Ureter (tissue), 1 donor: ENCODE data around the gene IQCE. TPM values are rescaled to one million over a fixed set of nuclear protein-coding genes. Genes with fewer than 3 reads are reported as not detected.

ENCODE experiments used
- DNase-seq: peaks from one replicate; pipeline ENCODE4 v3.0.0-alpha.2; 2020; ENCODE audit warnings: low spot score
- total RNA-seq: library from RNA; stranded (reverse); gene quantifications from one replicate; pipeline ENCODE4 v1.2.4, GENCODE V29; 2023
- donor health status: DM: yes; HTN: yes; CAD: no.

IQCE gene
- total RNA-seq, 1 donor from 2014 or later = 23.0 TPM

DNA sequence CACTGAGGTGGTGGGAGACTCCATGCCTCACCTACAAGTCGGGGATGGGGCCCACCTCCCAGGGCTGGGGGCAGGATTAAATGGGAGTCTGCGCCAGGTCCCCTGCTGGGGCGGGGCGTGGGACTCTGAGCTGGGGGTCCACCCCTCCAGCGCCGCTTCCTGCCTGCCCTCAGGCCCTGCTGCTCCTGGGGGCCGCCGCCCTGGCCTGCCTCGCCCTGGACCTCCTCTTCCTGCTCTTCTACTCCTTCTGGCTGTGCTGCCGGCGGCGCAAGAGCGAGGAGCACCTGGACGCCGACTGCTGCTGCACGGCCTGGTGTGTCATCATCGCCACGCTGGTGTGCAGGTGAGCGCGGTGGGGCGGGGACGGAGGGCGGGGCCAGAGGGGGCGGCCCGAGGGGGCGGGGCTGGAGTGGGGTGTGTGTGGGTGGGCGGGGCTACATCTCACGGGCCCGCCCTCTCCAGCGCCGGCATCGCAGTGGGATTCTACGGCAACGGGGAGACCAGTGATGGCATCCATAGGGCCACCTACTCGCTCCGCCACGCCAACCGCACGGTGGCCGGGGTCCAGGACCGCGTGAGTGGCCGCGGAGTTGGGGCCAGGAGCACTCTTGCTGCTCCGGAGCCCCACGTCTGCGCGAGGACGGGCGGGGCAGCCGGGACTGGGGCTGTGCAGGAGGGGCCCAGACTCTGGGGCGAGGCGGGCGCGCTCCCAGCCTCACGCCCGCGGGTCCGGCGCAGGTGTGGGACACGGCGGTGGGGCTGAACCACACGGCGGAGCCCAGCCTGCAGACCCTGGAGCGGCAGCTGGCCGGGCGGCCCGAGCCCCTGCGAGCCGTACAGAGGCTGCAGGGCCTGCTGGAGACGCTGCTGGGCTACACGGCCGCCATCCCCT lies 88.1 kb downstream of the IQCE start:
- no peak for DNase-seq

DNA sequence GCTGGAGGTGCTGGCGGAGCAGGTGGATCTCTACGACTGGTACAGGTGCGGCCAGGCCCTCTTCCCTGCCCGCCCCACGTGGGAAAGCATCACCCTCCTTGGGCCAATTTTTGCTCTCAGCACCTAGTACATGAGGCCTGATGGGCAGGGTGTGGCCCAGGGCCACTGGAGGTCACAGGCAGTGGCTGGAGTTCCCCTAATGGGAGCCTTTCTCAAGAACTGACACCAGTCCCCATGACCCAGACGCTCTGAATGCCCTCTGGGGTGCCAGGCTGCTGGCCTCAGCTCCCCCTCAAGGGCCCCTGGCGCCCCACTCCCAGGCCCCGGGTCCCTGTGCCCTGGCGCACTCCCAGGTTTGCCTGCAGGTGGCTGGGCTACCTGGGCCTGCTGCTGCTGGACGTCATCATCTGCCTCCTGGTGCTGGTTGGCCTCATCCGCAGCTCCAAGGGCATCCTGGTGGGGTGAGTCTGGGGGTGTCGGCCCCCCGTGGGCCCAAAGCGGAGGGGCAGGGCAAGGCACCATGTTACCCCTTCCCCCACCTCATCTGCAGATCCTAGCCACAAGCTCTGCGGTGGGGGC lies 88.9 kb downstream of the IQCE start:
- DNase-seq = no peak

DNA sequence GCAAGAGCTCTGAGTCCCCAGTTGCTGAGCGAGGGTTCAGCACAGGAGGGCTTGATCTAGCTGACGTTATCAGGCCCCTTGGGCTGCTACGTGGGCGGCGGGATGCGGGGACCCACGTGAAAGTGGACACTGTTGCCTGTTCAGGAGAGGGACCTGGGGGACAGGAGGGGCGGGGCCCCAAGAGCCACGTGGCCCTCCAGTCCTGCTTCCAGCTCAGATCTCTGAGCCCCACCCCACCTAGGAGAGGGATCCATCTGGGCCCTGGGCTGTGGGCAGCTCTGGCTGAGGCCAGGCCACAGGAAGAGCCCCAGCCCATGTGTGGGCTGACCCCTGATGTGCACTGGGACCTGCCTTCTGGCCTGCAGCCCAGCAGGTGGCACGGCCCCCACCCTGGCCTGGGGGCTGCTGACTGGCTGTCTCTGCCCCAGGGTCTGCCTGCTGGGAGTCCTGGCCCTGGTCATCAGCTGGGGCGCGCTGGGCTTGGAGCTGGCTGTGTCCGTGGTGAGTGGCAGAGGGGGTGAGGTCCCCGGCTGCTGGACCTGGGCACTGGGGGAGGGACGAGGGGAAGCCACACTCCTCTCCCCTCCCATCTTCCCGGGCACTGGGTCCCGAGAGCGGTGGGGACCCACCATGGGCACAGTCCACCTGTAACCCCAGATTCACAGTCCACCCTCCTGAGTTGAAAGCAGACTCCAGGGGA lies 90.5 kb downstream of the IQCE start:
- DNase-seq = no peak

DNA sequence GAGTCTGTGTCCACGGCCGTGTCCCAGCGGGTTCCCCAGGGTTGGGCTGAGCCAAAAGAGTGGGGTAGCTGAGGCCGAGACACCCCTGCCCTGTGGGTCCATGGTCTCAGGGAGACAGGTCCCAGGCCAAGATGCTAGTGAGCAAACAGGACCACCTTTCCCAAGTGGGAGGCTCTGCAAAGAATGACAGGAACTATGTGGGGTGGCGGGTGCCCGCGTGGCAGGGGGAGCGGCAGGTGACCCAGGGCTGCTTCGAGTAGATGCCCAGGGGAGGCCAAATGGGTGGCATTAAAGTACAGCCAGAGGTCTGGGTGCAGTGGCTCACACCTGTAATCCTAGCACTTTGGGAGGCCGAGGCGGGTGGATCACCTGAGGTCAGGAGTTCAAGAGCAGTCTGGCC lies 91.2 kb downstream of the IQCE start:
- no peak for DNase-seq

DNA sequence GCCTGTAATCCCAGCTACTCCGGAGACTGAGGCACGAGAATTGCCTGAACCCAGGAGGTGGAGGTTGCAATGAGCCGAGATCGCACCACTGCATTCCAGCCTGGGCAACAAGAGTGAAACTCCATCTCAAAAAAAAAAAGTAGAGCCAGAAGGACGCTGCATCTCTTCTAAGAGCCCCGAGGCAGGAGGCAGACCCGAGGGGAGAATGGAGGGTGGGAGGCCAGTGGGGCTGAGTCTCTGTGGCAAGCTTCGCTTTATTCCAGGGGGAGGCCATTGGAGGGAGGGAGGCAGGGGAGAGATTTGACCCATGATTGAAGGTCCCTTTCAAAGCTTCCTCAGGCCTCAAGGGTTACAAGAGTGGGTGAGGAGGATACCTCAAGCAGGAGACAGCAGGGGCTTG lies 91.7 kb downstream of the IQCE start:
- no peak for DNase-seq

DNA sequence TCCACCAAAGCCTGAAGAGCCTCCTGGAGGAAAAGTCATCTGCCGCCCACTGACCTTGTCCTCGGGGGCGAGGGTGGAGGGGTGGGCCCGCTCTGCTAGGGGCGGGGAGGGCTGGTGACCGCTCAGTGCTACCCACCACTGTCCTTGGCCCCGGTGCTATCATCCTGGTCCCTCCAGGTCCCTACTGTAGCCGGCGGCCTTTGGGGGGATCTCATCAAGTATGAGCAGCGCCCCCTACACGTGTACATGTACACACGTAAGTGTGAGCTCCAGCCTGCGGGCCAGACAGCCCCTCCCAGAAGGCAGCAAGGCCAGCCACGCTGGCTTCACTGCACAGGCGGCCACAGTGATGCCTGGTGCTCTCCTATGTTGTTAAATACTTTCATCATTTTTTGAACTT lies 92.6 kb downstream of the IQCE start:
- no peak for DNase-seq

DNA sequence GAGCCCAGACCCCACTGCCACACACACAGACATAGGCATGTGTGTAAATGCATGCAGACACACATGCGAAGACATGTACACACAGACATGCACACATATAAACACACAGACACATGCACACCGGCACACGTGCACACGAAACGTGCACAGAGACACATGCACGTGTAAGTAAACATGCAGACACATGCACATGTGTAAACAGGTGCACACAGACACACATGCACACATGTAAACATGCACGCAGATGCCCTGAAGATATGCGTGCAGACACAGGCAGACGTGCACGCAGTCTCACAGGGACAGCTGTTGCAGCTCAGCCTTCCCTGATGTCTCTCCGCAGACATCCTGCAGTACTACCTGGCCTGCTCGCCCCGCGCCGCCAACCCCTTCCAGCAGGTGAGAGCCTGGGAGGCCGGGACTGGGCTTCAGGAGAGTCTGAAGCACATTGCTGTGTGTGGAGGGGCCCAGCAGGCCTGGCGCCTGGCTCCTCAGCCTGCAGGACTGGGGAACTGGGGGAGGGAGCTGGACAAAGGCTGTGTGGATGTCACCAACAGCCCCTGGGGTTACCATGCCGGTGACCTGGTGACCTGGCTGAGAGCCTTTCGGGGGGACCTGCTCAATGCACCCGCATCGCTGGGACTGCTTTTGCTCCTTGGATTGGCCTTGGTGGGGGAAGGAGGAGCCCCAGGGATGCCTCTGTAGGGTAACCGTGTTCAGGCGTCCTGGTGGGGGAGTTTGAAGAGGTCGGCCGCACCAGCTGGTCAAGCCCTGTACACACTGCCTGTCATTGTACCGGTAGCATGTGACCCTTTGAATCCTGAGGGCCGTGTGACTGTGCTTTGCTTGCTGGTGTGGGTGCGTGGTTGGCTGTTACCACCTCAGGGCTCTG lies 93.3 kb downstream of the IQCE start:
- DNase-seq = no peak

DNA sequence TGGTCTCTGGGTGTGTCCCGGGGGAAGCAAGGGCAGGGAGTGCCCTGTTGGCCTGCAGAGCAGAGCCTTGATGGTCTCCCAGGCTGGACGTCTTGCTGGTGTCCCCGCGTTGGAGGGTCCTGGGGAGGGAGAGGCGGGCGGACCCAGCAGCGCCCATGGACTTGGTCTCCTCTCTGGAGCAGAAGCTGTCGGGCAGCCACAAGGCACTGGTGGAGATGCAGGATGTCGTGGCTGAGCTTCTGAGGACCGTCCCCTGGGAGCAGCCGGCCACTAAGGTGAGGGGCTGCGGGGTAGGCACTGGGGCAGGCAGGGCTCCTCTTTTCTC lies 93.9 kb downstream of the IQCE start:
- DNase-seq = no peak

DNA sequence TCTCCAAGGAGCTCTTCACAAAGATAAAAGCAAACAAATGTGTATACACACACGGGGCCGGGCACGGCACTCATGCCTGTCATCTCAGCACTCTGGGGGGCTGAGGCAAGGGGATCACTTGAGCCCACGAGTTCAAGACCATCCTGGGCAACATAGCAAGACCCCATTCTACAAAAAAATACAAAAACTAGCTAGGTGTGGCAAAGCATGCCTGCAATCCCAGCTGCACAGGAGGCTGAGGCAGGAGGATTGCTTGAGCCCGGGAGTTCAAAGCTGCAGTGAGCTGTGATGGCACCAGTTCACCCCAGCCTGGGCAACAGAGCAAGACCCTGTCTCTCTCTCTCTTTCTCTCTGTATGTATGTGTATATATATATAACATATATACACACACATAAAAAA lies 95.3 kb downstream of the IQCE start:
- DNase-seq = no peak

DNA sequence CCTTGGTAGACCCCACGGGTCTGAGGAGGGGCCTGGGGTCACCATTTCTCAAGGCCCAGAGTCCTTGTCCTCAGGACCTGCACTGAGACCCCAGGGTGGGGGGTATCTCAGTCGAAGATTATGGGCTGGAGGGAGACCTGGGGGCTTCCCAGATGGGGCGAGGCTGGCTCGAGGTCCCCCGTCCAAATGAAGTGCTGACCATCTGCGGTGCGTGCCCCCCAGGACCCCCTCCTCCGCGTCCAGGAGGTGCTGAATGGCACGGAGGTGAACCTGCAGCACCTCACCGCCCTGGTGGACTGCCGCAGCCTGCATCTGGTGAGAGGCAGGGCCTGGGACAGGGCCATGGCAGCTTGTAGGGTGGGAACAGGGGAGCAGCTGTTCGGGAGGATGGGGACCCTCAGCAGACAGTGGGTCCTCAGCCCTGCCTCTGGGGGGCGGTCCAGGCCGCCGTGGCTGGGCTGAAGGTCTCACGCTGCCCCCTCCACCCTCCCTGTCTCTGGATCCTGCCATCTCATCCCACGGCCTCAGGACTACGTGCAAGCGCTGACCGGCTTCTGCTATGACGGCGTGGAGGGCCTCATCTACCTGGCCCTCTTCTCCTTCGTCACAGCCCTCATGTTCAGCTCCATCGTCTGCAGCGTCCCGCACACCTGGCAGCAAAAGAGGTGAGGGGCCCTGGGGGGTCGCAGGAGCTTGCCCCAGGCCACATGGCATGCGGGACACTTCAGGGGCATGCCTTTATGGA lies 97.3 kb downstream of the IQCE start:
- no peak for DNase-seq

DNA sequence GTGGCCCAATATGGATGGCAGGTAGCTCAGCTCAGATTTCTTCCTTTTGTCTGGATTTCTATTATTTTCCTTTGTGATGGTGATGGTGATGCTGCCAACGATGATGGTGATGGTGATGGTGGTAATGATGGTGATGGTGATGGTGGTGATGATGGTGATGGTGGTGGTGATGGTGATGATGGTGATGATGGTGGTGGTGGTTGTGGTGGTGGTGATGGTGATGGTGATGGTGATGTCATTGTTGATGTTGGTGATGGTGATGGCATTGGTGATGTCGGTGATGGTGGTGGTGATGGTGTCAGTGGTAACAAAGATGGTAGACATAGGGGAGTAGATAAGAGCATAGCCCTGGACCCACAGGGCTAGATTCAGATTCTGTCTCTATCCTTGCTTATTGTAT lies 98.4 kb downstream of the IQCE start:
- DNase-seq = no peak

DNA sequence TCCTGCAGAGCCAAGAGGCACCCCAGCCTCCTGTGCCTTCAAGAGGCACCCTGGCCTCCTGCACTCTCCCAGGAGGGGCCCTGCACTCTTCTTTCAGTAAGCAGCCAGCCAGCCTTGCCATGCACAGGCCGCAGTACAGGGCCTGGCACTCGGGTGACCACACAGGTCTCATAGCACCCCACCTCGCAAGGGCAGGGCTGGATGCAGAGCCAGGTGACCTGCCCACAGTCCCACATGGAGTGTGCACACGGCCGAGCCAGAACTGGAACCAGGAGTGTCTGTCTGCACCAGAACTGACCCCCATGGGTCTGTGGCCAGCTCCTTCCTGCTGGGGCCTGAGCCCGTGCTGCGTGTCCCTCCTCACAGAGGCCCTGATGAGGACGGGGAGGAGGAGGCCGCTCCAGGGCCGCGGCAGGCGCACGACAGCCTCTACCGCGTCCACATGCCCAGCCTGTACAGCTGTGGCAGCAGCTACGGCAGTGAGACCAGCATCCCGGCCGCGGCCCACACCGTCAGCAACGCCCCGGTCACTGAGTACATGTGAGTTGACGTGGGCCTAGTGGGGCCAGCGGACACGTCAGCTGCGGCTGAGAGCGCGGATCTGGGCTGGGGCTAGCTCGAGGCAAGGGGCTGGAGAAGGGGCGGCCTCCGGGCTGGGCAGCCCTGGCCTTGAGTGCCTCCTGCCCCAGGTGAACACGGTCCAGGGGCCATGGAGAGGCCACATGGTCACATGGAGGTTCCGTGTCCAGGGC lies 99.3 kb downstream of the IQCE start:
- DNase-seq = no peak

DNA sequence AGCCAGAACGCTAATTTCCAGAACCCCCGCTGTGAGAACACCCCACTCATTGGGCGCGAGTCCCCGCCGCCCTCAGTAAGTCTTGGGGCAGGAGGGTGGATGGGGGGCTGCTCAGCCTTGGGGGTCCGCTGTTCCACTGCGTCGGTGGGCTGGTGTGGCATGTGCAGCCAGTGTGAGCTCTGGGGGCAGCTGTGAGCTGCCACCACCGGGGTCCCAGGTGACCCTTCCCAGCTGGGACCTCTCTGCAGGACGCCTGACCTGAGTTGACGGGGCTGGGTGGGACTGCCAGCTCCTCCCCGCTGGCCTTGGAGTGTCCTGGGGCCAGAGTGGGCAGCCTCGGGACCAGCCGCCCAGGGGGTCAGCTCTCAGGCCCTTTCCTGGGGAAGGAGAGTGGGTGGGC lies 100.2 kb downstream of the IQCE start:
- no peak for DNase-seq

DNA sequence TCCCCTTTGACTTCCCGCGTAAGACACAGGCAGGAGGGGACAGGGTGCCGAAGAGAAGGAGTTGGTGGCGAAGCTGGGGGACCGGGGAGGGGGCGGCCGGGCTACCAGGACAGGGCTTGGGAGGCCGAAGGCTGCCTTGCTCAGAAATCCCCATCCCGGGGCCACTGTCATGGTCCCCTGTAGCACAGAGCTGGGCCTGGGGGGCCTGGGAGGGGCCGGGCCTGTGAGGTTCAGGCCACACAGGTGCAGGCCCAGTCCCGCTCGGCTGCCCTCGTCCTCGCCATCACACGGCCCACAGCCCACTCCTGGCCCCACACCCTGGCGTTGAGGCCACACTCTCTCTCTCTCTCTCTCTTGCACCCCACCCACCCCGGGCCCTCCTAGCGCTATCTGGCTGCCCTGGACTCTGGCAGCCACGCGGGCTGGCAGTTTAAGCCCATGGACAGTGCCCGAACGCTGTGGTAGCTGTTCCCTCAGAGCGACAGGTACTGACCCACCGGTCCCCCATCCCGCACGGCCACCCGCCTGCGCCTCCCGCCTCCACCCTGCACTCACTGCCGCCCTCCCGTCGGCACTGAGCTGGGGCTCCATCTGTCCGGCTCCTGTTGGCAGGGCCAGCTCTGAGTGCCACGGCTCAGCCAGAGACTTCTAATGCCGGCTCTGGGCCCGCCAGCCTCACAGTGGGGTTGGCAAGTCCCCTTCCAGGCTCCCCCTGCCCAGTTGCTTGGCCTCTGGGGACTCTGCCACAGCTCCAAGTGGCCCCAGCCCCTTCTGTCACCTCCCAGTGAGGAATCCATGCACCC lies 101.0 kb downstream of the IQCE start:
- DNase-seq = no peak

DNA sequence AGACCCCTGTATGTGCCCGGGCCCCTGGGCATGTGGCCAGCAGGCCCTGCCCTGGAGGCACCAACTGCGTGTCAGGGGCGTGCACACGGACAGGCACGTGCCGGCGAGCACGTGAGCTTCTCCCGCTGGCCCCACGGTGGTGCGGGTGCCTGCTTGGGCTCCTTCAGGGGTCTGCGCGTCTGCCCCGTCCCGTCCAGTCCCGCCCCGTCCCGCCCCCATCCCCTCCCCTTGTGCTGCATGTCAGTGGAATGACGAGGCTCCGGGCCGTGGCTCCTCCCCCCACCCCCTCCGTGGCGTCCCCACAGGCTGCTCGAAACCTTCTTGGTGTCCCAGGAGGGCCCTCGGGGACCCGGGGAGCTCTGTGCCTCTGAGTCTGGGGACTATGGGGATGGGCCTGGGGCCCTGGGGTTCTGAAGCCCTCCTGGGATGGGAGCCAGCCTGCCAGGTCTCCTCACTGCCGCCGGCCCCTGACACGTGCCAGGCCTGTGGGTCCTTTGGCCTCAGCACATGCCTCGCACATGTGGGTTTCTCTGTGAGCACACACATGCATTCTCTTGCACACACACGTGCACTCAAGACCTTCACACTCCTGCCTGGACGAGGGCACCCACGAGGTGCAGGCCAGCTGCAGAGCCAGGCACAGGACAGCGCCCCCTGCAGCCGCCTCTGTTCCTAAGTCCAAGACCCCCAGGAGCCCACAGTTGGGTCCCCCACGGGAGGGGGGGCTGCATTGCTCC lies 101.7 kb downstream of the IQCE start:
- DNase-seq = no peak

DNA sequence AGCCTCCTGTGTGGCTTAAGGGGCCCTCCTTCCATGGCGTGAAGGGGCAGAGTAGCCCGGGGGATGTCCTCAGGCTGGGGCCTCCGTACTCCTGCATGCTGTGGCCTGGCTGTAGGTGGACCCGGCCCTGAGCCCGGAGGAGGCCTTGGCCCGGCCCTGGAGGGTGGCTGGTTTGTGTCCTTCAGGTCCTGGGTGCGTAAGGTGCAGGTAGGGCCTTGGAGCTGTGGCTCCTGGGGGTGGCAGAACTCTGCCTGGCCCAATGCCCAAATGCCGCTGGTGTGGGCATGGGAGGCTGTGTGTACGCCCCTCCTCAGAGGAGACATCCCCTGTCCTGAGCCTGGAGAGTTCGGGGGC lies 102.3 kb downstream of the IQCE start:
- DNase-seq = no peak

DNA sequence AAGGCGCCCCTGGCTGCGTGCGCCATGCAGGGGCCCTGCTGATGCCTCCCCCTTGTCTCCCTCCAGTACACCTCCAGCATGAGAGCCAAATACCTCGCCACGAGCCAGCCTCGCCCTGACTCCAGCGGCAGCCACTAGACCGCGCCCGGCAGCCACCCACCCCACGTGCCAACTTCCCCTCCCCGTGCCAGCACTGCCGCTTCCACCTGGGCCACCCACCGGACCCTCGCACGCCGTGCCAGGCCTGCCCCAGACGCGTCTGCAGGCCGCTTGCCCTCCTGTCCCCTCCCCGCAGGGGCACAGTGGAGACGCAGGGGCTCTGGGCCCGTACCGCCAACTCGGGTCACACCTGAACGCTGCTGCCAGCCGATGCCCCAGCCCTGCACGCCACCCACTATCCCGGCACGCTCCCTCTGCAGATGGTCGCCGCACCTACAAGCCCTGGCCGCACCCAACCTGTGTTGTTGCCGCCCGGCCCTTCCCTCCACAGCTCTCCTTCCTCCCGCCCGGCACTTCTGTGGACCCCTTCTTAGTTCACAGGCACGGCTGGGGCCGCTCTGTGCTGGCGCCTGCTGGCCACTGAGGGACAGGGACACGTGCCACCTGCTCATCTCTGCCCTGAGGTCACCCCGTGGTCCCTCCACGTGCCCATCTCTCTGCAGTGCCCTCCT lies 103.0 kb downstream of the IQCE start:
- DNase-seq = no peak

DNA sequence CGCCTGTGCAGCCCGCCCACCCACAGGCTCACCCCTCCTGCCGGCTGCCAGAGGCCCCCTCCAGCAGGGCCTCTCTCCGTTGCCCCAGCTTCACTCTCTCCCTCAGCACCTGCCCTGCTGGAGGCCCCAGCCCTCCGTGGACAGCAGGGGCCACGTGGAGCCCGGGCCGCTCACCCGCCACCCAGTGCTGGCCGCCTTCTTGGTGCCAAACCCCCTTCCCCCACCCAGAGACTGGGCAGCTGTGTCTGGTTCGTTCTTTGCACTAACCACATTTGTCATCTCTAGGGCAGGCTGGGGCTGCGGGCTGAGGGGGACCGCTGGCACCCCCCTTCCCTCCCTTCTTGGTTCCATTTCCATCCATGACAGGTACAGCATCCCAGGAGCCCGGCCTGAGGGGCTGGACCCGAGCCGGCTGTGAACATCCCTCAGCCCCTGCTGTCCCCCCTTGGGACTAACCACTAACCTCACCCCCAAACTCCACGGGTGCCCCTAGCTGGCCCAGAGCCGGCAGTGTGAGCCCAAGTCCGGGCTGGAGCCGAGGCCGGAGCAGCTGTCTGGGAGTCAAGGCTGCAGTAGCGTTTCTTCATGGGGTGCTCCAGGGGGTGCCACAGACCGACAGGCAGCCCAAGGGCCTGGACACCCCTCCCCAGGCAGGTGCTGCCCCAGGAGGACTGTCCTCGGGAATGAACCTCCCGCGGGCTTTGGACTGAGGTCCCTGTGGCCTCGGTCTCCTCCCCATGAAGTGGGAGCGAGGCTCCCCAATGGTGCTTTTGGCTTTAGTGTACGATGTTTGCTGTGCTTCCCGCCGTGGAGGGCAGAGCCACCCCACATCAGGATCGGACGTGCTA lies 103.7 kb downstream of the IQCE start:
- DNase-seq = no peak
